ENCODE data around the gene IMPG2. TPM values are rescaled to one million over a fixed set of nuclear protein-coding genes. Genes with fewer than 3 reads are reported as not detected.

The IMPG2 gene
- total RNA-seq (2021) (0.02 to 0.09 TPM (median 0.04 TPM) in 3 replicates), Bru-seq, nascent RNA (percentile 28 among the genes with signal in this experiment)
- long read RNA-seq, experiment 1: 0 reads
- long read RNA-seq, experiment 2: 0 reads
- long read RNA-seq, experiment 3: 0 reads

DNA sequence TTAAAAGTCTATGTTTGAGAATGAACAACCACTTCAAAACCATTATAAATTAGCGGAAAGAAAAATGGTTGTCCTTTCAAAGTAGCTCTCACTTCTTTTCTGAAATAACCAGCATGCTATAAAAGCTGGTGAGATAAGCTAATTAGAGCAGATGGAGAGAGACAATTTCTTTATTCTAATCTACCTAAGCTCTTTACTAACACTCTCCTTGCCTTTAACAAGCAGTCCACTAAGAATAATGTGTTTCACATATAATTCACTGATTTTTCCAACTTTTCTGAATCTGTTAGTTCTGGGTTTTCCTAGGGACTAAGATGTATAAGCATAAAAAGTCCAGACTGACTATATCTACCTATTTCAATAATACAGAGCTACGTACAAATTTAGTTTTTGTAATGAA is at the start of gene IMPG2:
IMPG2 (minus strand) TSS at position 101 of the 400 bp plus-strand sequence. CDS start 203 bp downstream, outside the sequence.
- ATAC-seq (no peak), DNase-seq (ENCODE audit: low spot score) (no peak)
- Mint-ChIP-seq H3K4me3 (no peak within 1 kb of the TSS), H3K36me3 (no peaks in the 10 kb centered on the region), H3K9me3 (no peaks in the 10 kb centered on the region), H3K27me3 (ENCODE audit: low read depth) (no peaks in the 10 kb centered on the region), H3K4me1 (no peaks in the 10 kb centered on the region), H3K27ac (no peak within 1 kb of the TSS)
- TF ChIP-seq NR3C1 (CRISPR knock-in tag; conservative IDR thresholded peaks at IDR 0.05; ENCODE audit: low read depth) (no peak), JAZF1 (CRISPR knock-in tag; IDR thresholded peaks at IDR 0.05) (no peak), FOXP1 (CRISPR knock-in tag; IDR thresholded peaks at IDR 0.05; ENCODE audit: borderline replicate concordance) (no peak), SP1 (CRISPR knock-in tag; conservative IDR thresholded peaks at IDR 0.05) (no peak)
- ChIA-PET POLR2A (no interaction called here), CTCF (no interaction called here)

GRCh38 chr3:101362406-101362805 is 42.0 kb upstream of the IMPG2 start:
- H3K27ac Mint-ChIP-seq: no peak overlapping the region
- H3K9me3 Mint-ChIP-seq: no peaks in the 10 kb centered on the region
- no peak for DNase-seq (ENCODE audit: low spot score)
- no peaks in the 10 kb centered on the region for H3K4me1 Mint-ChIP-seq
- H3K27me3 Mint-ChIP-seq (ENCODE audit: low read depth): no peaks in the 10 kb centered on the region
- POLR2A ChIA-PET: no interaction called here
- ATAC-seq: no peak
- H3K36me3 Mint-ChIP-seq: no peaks in the 10 kb centered on the region
- no peak overlapping the region for H3K4me3 Mint-ChIP-seq
- CTCF ChIA-PET: no interaction called here
- no peak for TF ChIP-seq FOXP1 (CRISPR knock-in tag; IDR thresholded peaks at IDR 0.05; ENCODE audit: borderline replicate concordance)
- TF ChIP-seq ZNF317 (CRISPR knock-in tag; IDR thresholded peaks at IDR 0.05; ENCODE audit: borderline replicate concordance, low read depth): no peak

GRCh38 chr3:101351829-101352228 is 31.5 kb upstream of the IMPG2 start:
- CTCF ChIA-PET: no interaction called here
- Mint-ChIP-seq H3K4me3 (no peak overlapping the region), H3K36me3 (no peaks in the 10 kb centered on the region), H3K9me3 (no peaks in the 10 kb centered on the region), H3K4me1 (no peaks in the 10 kb centered on the region), H3K27me3 (ENCODE audit: low read depth) (no peaks in the 10 kb centered on the region), H3K27ac (no peak overlapping the region)
- POLR2A ChIA-PET: no interaction called here
- DNase-seq (ENCODE audit: low spot score): no peak
- TF ChIP-seq MYBL2 (CRISPR knock-in tag; IDR thresholded peaks at IDR 0.05): no peak
- TF ChIP-seq SMAD3 (CRISPR knock-in tag; IDR thresholded peaks at IDR 0.05; ENCODE audit: borderline replicate concordance): no peak
- no peak for TF ChIP-seq ZNF232 (CRISPR knock-in tag; IDR thresholded peaks at IDR 0.05)
- TF ChIP-seq NFATC4 (CRISPR knock-in tag; IDR thresholded peaks at IDR 0.05): no peak
- no peak for TF ChIP-seq ZNF121 (CRISPR knock-in tag; IDR thresholded peaks at IDR 0.05)
- TF ChIP-seq, protein P1, sequence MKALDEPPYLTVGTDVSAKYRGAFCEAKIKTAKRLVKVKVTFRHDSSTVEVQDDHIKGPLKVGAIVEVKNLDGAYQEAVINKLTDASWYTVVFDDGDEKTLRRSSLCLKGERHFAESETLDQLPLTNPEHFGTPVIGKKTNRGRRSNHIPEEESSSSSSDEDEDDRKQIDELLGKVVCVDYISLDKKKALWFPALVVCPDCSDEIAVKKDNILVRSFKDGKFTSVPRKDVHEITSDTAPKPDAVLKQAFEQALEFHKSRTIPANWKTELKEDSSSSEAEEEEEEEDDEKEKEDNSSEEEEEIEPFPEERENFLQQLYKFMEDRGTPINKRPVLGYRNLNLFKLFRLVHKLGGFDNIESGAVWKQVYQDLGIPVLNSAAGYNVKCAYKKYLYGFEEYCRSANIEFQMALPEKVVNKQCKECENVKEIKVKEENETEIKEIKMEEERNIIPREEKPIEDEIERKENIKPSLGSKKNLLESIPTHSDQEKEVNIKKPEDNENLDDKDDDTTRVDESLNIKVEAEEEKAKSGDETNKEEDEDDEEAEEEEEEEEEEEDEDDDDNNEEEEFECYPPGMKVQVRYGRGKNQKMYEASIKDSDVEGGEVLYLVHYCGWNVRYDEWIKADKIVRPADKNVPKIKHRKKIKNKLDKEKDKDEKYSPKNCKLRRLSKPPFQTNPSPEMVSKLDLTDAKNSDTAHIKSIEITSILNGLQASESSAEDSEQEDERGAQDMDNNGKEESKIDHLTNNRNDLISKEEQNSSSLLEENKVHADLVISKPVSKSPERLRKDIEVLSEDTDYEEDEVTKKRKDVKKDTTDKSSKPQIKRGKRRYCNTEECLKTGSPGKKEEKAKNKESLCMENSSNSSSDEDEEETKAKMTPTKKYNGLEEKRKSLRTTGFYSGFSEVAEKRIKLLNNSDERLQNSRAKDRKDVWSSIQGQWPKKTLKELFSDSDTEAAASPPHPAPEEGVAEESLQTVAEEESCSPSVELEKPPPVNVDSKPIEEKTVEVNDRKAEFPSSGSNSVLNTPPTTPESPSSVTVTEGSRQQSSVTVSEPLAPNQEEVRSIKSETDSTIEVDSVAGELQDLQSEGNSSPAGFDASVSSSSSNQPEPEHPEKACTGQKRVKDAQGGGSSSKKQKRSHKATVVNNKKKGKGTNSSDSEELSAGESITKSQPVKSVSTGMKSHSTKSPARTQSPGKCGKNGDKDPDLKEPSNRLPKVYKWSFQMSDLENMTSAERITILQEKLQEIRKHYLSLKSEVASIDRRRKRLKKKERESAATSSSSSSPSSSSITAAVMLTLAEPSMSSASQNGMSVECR (CRISPR knock-in tag; IDR thresholded peaks at IDR 0.05; ENCODE audit: borderline replicate concordance): no peak
- TF ChIP-seq MXD4 (CRISPR knock-in tag; IDR thresholded peaks at IDR 0.05; ENCODE audit: borderline replicate concordance): no peak
- ATAC-seq: no peak

- Mint-ChIP-seq H3K9me3 (no peaks in the 10 kb centered on the region), H3K4me3 (no peak overlapping the region), H3K27ac (no peak overlapping the region), H3K27me3 (ENCODE audit: low read depth) (no peaks in the 10 kb centered on the region), H3K36me3 (no peaks in the 10 kb centered on the region), H3K4me1 (no peaks in the 10 kb centered on the region)
- no peak for ATAC-seq
- CTCF ChIA-PET: no interaction called here
- DNase-seq (ENCODE audit: low spot score): no peak
- POLR2A ChIA-PET: no interaction called here
- TF ChIP-seq ELF4 (CRISPR knock-in tag; IDR thresholded peaks at IDR 0.05; ENCODE audit: low read depth) (no peak), ZNF232 (CRISPR knock-in tag; IDR thresholded peaks at IDR 0.05) (no peak), USF2 (CRISPR knock-in tag; IDR thresholded peaks at IDR 0.05) (no peak), ETV6 (CRISPR knock-in tag; IDR thresholded peaks at IDR 0.05) (no peak), ZNF138 (CRISPR knock-in tag; conservative IDR thresholded peaks at IDR 0.05) (no peak), JAZF1 (CRISPR knock-in tag; IDR thresholded peaks at IDR 0.05) (no peak), CREB1 (CRISPR knock-in tag; IDR thresholded peaks at IDR 0.05) (no peak)
- TF ChIP-seq, protein P2, sequence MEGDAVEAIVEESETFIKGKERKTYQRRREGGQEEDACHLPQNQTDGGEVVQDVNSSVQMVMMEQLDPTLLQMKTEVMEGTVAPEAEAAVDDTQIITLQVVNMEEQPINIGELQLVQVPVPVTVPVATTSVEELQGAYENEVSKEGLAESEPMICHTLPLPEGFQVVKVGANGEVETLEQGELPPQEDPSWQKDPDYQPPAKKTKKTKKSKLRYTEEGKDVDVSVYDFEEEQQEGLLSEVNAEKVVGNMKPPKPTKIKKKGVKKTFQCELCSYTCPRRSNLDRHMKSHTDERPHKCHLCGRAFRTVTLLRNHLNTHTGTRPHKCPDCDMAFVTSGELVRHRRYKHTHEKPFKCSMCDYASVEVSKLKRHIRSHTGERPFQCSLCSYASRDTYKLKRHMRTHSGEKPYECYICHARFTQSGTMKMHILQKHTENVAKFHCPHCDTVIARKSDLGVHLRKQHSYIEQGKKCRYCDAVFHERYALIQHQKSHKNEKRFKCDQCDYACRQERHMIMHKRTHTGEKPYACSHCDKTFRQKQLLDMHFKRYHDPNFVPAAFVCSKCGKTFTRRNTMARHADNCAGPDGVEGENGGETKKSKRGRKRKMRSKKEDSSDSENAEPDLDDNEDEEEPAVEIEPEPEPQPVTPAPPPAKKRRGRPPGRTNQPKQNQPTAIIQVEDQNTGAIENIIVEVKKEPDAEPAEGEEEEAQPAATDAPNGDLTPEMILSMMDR (IDR thresholded peaks at IDR 0.05): no peak
- TF ChIP-seq, protein P3, sequence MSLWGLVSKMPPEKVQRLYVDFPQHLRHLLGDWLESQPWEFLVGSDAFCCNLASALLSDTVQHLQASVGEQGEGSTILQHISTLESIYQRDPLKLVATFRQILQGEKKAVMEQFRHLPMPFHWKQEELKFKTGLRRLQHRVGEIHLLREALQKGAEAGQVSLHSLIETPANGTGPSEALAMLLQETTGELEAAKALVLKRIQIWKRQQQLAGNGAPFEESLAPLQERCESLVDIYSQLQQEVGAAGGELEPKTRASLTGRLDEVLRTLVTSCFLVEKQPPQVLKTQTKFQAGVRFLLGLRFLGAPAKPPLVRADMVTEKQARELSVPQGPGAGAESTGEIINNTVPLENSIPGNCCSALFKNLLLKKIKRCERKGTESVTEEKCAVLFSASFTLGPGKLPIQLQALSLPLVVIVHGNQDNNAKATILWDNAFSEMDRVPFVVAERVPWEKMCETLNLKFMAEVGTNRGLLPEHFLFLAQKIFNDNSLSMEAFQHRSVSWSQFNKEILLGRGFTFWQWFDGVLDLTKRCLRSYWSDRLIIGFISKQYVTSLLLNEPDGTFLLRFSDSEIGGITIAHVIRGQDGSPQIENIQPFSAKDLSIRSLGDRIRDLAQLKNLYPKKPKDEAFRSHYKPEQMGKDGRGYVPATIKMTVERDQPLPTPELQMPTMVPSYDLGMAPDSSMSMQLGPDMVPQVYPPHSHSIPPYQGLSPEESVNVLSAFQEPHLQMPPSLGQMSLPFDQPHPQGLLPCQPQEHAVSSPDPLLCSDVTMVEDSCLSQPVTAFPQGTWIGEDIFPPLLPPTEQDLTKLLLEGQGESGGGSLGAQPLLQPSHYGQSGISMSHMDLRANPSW (CRISPR knock-in tag; conservative IDR thresholded peaks at IDR 0.05; ENCODE audit: low read depth): no peak
Measured at GRCh38 chr3:101340591-101340990, 20.2 kb upstream of the IMPG2 start.
